ENCODE measurements around the gene NOX4.
"Not testable (repeated sequence)": the region's sequence is repeated elsewhere in the genome, so short reads cannot be mapped to it uniquely, and the experiment has no call there.

Gene NOX4

DNA sequence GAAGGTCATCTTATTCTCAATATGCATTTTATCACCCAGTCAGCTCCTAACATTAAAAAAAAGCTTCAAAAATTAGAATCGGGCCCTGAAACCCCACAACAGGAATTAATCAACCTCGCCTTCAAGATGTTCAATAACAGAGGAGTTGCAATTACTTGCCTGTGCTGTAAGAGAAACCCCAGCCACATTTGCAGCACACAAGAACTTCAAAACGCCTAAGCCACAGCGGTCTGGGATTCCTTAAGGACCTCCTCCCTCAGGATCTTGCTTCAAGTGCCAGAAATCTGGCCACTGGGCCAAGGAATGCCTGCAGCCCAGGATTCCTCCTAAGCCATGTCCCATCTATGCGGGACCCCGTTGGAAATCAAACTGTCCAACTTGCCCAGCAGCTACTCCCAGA is 108.2 kb downstream of the NOX4 start:
- DNase-seq (ENCODE audit: low spot score): not testable (repeated sequence)

DNA sequence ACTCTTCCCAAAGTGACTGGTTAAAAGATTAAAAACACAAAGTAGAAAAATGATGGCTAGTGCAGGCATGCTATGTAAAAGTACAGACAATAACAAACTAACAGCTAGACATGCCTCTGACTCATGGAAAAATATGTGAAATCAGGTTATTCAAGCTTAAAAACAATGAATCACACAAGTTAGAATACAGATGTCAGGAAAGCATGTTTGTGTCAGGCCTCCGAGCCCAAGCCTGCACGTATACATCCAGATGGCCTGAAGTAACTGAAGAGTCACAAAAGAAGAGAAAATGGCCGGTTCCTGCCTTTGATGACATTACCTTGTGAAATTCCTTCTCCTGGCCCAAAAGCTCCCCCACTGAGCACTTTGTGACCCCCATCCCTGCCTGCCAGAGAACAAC is 110.1 kb downstream of the NOX4 start:
- DNase-seq (ENCODE audit: low spot score): no peak

DNA sequence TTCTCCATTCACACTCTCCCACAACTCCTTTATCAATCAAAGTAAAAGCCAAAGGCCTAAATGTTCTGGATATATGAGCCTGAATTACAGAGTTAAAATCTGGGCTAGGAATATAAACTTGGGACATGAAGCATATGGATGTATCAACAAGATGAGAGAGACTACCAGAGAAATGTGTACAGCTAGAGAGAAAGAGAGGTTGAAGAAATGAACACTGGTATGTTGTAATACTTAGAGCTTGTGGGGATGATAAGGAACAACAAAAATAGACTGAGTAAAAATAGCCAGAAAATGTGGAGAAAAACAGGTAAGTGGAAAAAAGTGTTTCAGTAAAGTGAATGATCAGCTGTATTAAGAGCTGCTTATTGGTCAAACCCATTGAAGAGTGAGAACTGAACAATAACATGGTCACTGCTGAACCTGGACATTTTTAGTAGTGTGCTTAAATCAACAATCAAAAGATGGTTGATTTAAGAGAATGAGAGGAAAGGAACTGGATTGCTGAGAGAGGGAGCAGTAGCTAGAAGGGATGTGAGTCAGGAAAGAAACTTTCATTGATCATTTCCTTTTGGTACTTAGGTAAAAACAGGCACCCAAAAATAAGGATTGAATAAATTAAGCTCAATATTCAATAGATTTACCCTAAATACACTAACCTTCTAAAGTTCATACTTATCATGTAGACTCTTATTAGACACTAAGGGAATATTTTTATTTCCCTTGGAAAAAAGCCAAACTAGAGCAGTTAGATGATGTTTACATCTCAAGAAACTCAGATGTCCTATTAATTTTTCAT is 111.0 kb downstream of the NOX4 start:
- DNase-seq (ENCODE audit: low spot score): not testable (repeated sequence)

DNA sequence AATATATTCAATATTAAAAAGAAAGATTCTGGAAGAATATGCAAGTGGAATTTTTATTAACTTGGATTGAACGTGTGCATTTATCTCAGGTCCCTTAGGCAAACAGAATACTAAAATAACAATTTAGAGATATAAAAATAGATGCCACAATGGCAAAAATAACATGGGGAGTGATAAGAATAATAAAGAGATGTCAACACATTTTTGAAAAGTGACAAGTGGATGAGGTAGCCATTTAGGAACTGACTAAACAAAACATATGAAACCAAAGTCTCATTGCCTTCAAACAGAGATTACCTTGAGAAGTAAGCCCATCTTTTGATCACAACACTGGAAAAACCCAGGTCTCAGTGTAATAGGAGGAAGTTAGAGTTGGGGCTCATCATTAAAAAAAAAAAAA is 112.2 kb downstream of the NOX4 start:
- DNase-seq (ENCODE audit: low spot score): not testable (repeated sequence)

DNA sequence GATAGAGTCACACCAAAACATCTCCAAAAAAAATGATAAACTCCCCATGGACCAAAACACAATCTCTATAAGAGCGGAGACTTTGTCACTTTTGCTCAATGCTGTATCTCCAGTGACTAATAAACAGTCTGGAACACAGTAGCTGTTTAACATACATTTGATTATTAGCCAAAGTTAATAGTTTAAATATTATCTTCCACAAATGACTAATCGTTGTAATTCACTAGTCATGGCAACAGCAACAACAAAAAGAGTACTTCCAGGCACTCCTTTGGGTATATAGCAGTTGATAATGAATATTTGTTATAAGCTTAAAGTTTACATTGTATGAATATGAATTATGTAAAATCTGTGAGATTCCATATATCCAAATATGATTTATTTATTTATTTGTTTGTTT is 121.8 kb downstream of the NOX4 start:
- DNase-seq (ENCODE audit: low spot score): not testable (repeated sequence)

DNA sequence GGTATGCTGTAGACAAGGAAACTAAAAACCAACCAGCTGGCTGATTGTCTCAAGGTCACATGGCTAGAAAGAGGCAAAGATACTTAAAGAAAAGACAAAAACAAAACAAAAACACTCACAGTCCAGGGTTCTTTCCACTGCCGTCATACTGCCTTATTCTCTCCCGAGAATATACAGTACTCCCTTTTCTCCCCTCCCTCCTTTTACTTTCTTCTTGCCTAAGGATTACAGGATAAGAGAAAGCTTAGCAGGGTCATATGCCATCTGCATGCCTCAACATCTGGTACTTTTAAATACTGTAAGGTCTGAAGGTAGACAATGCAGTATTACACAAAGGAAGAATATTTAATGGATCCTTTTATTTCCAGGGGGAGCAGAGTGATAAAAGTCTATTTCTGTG is 126.3 kb downstream of the NOX4 start:
- not testable (repeated sequence) for DNase-seq (ENCODE audit: low spot score)

DNA sequence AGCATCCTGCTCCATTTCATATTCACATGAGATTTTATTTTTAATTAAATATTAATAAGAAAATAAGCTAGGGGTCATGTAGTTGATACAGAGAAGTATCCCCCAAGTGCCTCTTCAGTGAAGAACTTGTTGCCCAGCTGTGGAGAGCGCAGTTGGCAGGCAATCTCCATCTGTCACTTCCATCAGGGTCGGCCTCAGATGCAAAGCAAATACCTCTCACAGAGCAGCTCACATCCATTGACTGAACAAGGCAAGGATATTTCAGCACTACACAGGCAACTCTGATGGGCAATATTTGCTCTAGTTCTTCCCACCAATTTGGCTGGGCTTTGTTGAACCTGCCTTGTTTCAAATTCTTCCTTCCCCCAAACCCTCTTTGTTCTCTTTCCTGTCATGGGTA is 129.4 kb downstream of the NOX4 start:
- no peak for DNase-seq (ENCODE audit: low spot score)

DNA sequence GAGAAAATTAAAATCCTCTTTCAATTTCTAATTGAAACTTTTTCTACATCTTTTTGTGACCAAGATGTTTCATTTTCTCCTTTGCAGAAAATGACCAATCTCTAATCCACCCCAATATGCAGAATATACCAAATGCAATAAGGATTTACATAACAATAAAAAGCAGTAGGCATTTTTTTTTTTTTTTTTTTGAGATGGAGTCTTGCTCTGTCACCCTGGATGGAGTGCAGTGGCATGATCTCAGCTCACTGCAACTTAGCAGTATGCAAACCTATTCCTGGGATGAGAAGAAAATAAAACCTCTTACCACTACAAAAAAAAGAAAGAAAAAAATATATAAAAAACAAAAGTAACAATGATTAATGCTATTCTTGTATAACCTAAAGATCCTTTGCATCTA is 132.0 kb downstream of the NOX4 start:
- not testable (repeated sequence) for DNase-seq (ENCODE audit: low spot score)

DNA sequence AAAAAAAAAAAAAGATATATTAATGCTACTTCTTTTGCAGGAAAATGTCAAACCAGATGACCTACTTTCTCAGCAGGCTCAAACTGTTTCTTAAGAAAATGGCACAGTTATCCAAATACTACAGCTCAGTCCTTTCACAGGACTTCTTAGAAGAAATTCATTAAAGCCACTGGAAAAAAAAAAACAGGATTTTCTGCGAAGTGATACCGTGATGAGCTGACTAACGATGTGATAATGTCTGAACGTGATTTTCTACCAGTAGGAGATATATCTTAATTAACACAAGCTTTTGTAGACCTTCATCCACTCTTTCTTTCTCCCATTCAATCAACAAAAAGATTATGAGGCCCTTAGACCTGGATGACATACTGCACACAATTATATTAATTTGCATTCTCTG is 132.4 kb downstream of the NOX4 start:
- no peak for DNase-seq (ENCODE audit: low spot score)

DNA sequence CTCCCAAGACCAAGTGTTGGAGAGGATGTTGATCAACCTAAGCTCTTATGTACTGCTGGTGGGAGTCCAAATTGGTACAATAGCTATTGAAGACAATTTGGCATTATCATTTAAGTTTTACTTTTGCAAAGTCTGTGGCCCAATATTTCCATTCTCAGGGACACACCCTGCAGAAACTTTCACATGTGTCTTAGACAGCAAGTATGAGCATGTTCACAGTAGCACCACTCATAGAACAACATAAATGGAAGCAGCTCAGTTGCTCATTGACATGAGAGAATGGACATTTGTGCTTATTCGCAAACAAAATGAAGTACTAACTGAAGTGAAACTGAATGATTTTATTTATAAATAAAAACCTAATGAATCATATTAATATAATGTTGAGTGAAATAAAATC is 135.5 kb downstream of the NOX4 start:
- no peak for DNase-seq (ENCODE audit: low spot score)

DNA sequence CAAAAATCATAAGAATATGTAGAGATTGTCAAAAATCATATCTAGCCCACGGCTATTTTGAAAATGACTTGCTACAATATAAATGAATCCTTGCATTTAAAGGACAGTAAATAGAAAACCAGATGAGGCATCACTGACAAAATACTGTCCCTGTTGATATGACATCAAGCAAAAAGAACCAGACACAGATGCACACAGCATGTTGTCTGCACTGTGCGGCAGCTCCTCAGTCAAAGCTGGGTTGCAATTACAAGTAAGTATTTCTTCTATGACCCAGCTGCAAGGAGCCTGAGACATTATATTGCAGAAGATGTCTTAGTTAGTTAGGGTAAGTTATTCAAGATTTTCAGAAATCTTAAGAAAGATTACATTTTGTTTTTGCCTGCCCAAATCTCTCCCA is 136.7 kb downstream of the NOX4 start:
- DNase-seq (ENCODE audit: low spot score): not testable (repeated sequence)

DNA sequence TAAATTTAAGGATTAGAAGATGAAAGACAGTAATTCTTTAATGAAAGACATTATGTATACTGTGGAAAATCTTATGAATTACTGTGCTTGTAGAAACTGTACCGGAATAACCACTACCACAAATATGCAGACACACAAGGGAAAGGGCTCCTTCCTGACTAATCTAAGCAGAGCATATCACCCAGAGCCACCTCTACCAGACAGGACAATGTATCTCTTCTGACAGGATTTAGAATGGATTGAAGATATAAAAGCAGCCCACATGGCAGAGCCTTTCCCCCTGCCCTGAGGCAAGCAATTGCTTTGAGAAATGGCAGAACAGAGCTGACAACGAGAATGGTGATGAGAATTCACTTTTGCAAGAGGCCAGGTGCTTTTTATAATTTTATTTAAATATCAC is 144.1 kb downstream of the NOX4 start:
- no peak for DNase-seq (ENCODE audit: low spot score)

DNA sequence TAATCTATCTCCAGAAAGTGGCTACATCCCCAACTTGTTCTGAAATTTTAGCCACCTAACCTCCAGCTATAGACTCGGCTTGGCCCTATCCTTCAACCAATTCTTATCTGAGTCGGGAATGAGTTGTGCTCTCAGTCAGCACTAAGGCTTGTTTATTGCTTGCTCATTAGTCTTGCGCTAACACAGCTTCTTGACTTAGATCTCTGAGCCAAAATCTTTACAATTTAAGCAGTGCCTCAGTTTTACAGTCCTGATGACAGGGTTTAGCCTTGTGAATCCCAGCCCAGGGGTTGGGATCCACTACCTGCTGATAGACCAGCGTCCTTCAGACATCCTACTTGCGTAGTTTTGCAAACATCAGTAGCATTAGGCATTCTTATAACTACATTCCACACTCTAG is 144.6 kb downstream of the NOX4 start:
- DNase-seq (ENCODE audit: low spot score): no peak

DNA sequence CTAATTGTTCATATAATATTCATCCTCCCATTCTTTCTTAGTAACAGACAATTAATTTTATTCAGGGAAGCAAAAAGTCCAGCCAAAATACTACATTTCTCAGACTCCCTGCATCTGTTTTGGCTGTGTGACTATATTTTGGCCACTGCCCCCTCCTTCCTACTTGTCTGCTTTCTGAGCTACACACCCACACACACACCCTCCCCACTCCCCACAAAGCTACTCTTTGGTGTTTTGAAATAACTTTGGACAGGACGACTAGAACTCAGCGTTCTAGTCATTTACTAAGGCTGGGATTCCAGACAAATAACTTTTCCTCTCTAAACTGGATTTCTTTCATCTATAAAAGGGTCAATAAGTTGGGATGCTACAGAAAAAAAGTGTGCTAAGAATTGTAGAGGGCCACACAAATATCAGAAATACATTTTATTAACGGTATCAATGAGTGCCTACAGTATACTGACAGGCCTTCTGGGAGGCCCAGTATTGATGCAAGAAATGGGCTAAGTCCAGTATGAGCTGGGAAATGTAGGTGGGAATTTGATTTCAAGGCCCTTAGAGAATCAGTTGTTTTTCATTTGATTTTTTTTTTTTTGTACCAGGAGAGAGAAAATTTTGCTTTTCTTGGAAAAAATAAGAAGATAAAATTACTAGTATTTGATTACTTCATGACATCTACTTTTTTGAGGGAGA is 148.1 kb downstream of the NOX4 start:
- DNase-seq (ENCODE audit: low spot score): not testable (repeated sequence)

DNA sequence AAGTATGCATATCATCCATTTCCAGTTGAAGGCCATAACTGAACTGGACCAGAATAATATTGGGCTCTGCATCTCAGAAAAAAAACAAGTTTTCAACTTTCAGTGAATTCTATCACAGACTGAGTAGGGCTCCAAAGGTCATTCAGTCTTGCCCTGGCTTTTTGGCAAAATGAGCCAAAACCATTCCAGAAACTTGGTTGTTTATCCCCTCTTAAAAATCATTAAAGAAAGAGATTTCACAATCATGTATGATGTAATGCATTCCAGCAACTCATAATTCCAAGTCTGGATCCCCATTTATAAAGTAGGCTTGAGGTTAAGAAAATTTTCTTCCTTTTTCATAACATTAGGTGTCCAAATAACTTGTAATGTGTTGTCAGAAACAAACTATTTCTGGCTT is 150.7 kb downstream of the NOX4 start:
- not testable (repeated sequence) for DNase-seq (ENCODE audit: low spot score)

DNA sequence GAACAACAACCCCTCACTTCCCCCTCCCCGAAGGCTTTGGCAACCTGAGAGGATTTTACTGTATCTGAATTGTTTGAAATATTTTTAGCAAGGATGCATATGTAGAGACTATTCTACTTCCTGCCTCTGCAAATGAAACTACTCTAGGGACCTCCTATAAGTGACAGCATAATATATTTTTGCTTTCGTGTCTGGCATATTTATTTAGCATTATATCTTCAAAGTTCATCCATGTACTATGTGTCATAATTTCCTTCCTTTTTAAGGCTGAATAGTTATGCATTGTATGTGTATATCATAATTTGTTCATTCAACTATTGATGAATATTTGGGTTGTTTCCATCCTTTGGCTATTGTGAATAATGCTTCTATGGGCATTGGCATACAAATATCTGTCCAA is 153.1 kb downstream of the NOX4 start:
- not testable (repeated sequence) for DNase-seq (ENCODE audit: low spot score)

DNA sequence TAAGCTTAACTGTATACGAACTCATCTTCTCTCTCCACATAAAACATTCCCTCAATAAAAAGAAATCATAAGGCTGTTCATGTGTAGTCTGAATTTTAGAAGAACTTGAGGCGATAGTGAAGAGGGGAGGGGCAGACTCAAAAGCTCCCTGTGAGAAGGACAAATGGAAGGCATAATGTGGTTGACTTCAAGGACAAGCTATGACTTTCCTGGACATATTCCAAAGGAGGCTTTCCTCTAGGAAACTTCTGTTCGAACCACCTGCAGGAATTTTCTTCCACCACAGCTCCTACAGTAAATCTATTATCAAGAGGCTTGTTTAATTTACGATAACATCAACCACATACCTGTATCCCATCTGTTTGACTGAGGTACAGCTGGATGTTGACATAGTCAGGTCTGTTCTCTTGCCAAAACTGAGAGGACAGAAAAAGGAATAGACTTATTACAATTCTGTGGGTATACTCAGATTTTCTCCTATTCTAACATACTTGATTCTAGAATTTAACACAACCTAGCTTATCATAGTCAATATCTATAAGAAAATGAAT is 154.0 kb downstream of the NOX4 start:
- not testable (repeated sequence) for DNase-seq (ENCODE audit: low spot score)

DNA sequence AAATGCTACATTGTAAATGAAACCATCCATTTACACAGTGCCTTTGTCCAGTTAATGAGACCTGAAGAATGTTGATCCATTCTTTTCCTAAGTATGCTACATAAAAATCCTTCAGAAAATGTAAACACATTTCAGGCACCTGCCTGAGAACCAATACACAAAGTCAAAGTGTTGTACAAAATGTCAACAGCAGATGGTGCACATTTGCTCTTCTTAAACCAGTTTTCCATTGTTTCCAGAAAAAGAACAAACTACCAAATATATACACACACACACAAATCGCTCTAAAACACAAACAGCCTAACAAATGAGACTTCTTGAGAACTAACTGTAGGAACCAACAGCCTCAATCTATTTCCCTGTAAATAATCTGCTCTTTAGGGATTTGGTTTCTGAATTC is 157.5 kb downstream of the NOX4 start:
- DNase-seq (ENCODE audit: low spot score): peak; percentile 32

DNA sequence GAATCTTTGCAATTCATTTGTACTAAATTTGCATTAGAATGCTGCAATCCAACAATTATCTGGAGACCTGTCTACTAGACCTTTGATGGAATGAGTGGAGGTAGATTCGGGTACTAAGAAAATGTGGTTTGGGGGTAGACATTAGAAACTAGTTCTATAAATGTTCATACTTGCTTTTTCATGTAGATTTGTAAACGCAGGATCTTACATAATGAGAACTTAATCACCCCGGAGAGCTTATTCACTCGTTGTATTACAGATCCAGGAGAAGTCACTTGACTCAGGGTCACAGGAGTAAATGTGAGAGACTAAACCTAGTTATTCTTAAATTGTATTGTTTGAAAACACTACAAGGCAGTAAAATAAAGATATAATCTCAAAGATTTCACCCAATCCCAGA is 159.2 kb downstream of the NOX4 start:
- not testable (repeated sequence) for DNase-seq (ENCODE audit: low spot score)

DNA sequence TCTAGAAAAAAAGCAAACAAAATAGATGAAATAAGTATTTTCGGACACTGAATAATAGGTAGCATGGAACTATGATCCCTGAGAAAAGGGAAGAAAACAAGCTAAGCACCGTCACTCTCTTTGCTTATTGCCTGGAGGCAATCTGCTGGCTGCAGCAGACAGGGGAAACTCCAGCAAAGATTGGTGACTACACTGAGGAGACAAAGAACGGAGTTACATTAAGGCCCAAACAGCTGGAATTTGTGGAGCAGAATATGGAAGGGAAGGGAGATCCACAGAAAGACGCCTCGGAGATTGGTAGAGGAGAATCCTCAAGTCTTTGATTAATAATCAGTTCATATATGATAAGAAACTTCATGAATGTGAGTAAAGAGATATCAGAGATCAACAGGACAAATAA is 163.3 kb downstream of the NOX4 start:
- no peak for DNase-seq (ENCODE audit: low spot score)

DNA sequence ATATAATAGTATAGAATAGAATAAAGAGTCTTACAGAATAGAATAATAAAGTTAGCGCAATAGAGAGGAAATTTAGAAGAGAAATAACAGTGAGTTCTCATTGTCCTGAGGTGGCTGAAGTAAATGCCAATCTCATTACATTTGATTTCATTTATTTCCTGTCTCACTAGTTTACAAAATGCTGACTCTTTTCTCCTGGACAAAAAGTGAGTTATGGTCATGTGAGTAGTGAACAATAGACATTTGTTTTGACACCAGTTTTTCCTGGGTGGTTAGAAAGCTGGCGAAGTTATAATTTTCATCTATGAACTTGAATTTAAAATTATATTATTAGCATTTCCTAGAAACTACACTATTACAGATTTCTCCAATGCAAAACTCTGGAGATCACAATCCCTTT is 169.8 kb downstream of the NOX4 start:
- DNase-seq (ENCODE audit: low spot score): no peak

DNA sequence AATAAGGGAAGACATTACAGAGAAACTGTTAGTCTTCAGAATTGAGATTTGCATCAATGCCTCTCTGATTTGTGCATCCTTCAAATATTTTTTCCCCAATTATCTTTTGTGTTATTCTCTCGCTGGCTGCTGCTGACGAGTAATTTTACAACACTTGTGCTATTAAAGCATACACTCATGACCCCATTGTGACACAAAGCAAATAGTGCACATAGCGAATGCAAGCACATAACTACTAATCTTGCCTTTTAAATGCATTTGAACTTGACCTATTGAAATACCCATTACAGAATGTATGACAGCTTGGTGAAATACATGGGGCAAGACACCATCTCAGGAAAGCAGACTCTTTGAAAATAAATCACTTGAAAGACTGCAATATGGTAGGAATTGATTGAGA is 180.6 kb downstream of the NOX4 start:
- DNase-seq (ENCODE audit: low spot score): not testable (repeated sequence)
